ENCODE data around the gene IP6K2.
"Not testable (repeated sequence)": the region's sequence is repeated elsewhere in the genome, so short reads cannot be mapped to it uniquely, and the experiment has no call there.

IP6K2 gene

GRCh38 chr3:48716982-48717746 is at the start of gene IP6K2:
IP6K2 (minus strand) TSS chr3:48717221; CDS start chr3:48695291, 21,930 bp downstream.
- H3K27ac ChIP-seq = peak within 1 kb of the TSS; percentile 72 to 83
- H3K4me3 ChIP-seq = peak within 1 kb of the TSS; percentile 65 to 78
- H3K36me3 ChIP-seq = peaks cover 0 to 24% (median 8%) of the 10 kb centered on the region in 3 donors
- no peak for TF ChIP-seq CTCF (IDR thresholded peaks at IDR 0.05)
- no peaks in the 10 kb centered on the region for H3K9me3 ChIP-seq
- intact Hi-C loops (cut with DNase I; ENCODE audit: low total_unique reads) = no loop called here
- H3K4me1 ChIP-seq = peaks cover 0 to 39% (median 22%) of the 10 kb centered on the region in 4 donors
- DNase-seq = peak; percentile 99
- no peaks in the 10 kb centered on the region for H3K27me3 ChIP-seq

GRCh38 chr3:48765376-48765775 is 48.4 kb upstream of the IP6K2 start:
- Histone ChIP-seq H3K4me1 (no peaks in the 10 kb centered on the region), H3K27ac (no peak overlapping the region), H3K27me3 (no peaks in the 10 kb centered on the region), H3K9me3 (no peaks in the 10 kb centered on the region), H3K36me3 (peaks cover 24 to 74% (median 37%) of the 10 kb centered on the region in 3 donors), H3K4me3 (no peak overlapping the region)
- intact Hi-C loops (cut with DNase I; ENCODE audit: low total_unique reads) = no loop called here
- TF ChIP-seq CTCF (IDR thresholded peaks at IDR 0.05) = no peak
- no peak for DNase-seq

- Histone ChIP-seq H3K9me3 (no peaks in the 10 kb centered on the region), H3K27ac (no peak overlapping the region), H3K4me3 (no peak overlapping the region), H3K36me3 (peaks cover 41 to 86% (median 46%) of the 10 kb centered on the region in 3 donors), H3K4me1 (no peaks in the 10 kb centered on the region), H3K27me3 (no peaks in the 10 kb centered on the region)
- DNase-seq = no peak
- intact Hi-C loops (cut with DNase I; ENCODE audit: low total_unique reads) = no loop called here
- TF ChIP-seq CTCF (IDR thresholded peaks at IDR 0.05) = no peak
Measured at GRCh38 chr3:48762816-48763215, 45.8 kb upstream of the IP6K2 start.

GRCh38 chr3:48759991-48760540 is 43.0 kb upstream of the IP6K2 start:
- intact Hi-C loops (cut with DNase I; ENCODE audit: low total_unique reads); H3K27me3 ChIP-seq; H3K9me3 ChIP-seq; H3K4me3 ChIP-seq; H3K4me1 ChIP-seq; H3K27ac ChIP-seq; DNase-seq: not testable (repeated sequence)
- H3K36me3 ChIP-seq = peaks cover 53 to 92% (median 64%) of the 10 kb centered on the region in 3 donors

GRCh38 chr3:48759531-48759930 is 42.5 kb upstream of the IP6K2 start:
- intact Hi-C loops (cut with DNase I; ENCODE audit: low total_unique reads); H3K27me3 ChIP-seq; DNase-seq; H3K4me1 ChIP-seq; H3K27ac ChIP-seq; H3K4me3 ChIP-seq; H3K9me3 ChIP-seq: not testable (repeated sequence)
- peaks cover 48 to 88% (median 59%) of the 10 kb centered on the region in 3 donors for H3K36me3 ChIP-seq

GRCh38 chr3:48759071-48759470 is 42.0 kb upstream of the IP6K2 start:
- no peak for DNase-seq

More at GRCh38 chr3:48759071-48759470, 42.0 kb upstream of the IP6K2 start:
- H3K27me3 ChIP-seq = no peaks in the 10 kb centered on the region
- H3K27ac ChIP-seq = no peak overlapping the region
- no peak for TF ChIP-seq CTCF (IDR thresholded peaks at IDR 0.05)
- H3K9me3 ChIP-seq = no peaks in the 10 kb centered on the region
- intact Hi-C loops (cut with DNase I; ENCODE audit: low total_unique reads) = no loop called here
- H3K36me3 ChIP-seq = peaks cover 43 to 88% (median 59%) of the 10 kb centered on the region in 3 donors
- no peak overlapping the region for H3K4me3 ChIP-seq
- no peaks in the 10 kb centered on the region for H3K4me1 ChIP-seq

Data from tibial artery (tissue), 4 donors.